ENCODE data around the gene CTBP1. TPM values are rescaled to one million over a fixed set of nuclear protein-coding genes. Genes with fewer than 3 reads are reported as not detected.

CTBP1 gene
- total RNA-seq, 1 experiment from 2014 or later = 187 TPM

DNA sequence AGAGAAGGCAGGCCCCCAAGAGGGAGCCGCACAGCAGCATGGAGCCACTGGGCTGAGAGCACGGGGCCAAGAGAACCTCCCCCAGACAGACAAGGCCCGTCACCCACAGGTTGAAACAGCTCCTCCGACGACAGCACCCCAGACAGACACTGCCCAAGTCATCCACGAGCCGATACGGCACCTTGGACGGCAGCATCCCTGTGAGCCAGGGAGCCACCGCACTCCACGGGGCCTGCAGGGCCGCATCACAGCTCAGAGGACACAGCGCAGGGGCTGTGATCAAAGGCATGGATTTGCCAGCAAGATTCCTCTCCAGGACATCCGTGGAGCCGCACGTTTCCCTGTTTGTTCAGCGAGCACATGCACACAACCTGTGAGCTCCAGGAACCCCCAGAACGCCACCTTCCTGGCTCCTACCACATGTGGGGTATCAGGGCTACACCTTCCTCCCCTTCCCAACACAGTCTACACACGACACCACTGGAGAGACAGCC is 3.9 kb downstream of the CTBP1 start:
- TF ChIP-seq EZH2 (IDR thresholded peaks at IDR 0.05; ENCODE audit: borderline replicate concordance, low read depth, low read length, poor library complexity, severe bottlenecking) = no peak
- TF ChIP-seq, protein P1, sequence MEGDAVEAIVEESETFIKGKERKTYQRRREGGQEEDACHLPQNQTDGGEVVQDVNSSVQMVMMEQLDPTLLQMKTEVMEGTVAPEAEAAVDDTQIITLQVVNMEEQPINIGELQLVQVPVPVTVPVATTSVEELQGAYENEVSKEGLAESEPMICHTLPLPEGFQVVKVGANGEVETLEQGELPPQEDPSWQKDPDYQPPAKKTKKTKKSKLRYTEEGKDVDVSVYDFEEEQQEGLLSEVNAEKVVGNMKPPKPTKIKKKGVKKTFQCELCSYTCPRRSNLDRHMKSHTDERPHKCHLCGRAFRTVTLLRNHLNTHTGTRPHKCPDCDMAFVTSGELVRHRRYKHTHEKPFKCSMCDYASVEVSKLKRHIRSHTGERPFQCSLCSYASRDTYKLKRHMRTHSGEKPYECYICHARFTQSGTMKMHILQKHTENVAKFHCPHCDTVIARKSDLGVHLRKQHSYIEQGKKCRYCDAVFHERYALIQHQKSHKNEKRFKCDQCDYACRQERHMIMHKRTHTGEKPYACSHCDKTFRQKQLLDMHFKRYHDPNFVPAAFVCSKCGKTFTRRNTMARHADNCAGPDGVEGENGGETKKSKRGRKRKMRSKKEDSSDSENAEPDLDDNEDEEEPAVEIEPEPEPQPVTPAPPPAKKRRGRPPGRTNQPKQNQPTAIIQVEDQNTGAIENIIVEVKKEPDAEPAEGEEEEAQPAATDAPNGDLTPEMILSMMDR (conservative IDR thresholded peaks at IDR 0.05; ENCODE audit: low read depth, low read length) = no peak
- BruUV-seq (replicated peaks) = no TSS peak
- peaks cover 7% of the 10 kb centered on the region for H3K36me3 ChIP-seq (ENCODE audit: insufficient read depth, low read length, poor library complexity, severe bottlenecking)
- DNase-seq (ENCODE audit: low spot score) = no peak
- ChIA-PET POLR2A (ENCODE audit: low non-redundant PET) (no interaction called here), CTCF (no interaction called here)
- peaks cover 8% of the 10 kb centered on the region for H3K4me1 ChIP-seq (ENCODE audit: insufficient read depth, low read length, poor library complexity, severe bottlenecking)
- H3K27ac ChIP-seq (ENCODE audit: low read depth, low read length, poor library complexity, severe bottlenecking) = peak overlapping the region; percentile 37
- H3K9me3 ChIP-seq (ENCODE audit: low read depth, low read length, poor library complexity, severe bottlenecking) = peaks cover 1% of the 10 kb centered on the region
- no peak overlapping the region for H3K4me3 ChIP-seq (ENCODE audit: low read depth, low read length, poor library complexity, severe bottlenecking)
- H3K27me3 ChIP-seq (replicated peaks; ENCODE audit: insufficient read depth, low read depth, low read length, poor library complexity) = no peaks in the 10 kb centered on the region
- intact Hi-C loops (cut with micrococcal nuclease; ENCODE audit: unreplicated experiment) = no loop called here

DNA sequence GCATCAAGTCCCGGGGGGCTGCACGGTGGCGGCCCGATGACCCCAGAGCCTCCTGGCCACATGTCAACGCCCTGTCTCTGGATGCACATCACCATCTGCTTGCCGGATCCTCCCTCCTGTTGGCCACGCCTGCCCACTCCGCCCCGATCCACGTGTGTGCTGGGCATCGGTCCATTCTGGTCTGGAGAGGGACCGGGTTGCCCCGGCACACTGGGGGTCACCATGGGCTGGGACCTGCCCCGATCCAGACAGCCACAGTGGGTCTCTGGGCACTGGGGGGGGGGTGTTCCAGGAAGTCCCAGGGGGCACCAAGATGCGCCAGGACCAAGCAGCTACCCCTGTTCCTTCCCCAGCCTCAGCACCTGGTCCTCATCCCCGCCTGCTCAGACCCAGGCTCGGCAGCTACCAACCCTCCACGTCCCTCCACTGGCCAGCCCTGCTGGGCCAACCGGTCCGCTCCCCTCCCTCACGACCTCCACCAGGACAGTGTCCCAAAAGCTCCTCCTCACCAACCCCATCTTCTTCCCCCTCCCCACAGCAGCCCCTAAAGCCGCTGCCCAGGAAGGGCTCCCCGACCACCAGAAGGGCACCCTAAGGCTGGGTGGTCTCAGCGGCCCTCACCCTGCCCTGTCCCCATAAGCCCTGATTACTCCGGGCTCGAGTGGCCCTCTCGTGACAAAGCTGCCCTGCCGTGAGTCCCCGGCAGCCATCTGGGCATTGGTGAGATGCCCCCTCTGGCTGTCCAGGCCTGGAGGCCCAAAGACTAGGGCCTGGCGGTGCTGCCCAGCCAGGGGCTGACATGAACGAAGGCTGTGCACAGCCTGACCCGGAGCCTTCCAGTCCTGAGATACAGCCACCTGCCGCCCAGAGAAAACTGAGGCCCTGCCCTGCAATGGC is 4.6 kb downstream of the CTBP1 start:
- Histone ChIP-seq H3K36me3 (ENCODE audit: insufficient read depth, low read length, poor library complexity, severe bottlenecking) (peaks cover 12% of the 10 kb centered on the region), H3K27ac (ENCODE audit: low read depth, low read length, poor library complexity, severe bottlenecking) (peak overlapping the region; percentile 37), H3K4me3 (ENCODE audit: low read depth, low read length, poor library complexity, severe bottlenecking) (no peak overlapping the region), H3K4me1 (ENCODE audit: insufficient read depth, low read length, poor library complexity, severe bottlenecking) (peaks cover 8% of the 10 kb centered on the region), H3K9me3 (ENCODE audit: low read depth, low read length, poor library complexity, severe bottlenecking) (no peaks in the 10 kb centered on the region), H3K27me3 (replicated peaks; ENCODE audit: insufficient read depth, low read depth, low read length, poor library complexity) (no peaks in the 10 kb centered on the region)
- ChIA-PET POLR2A (ENCODE audit: low non-redundant PET) (no interaction called here), CTCF (no interaction called here)
- intact Hi-C loops (cut with micrococcal nuclease; ENCODE audit: unreplicated experiment) = no loop called here
- no TSS peak for BruUV-seq (replicated peaks)
- TF ChIP-seq, protein P1 (conservative IDR thresholded peaks at IDR 0.05; ENCODE audit: low read depth, low read length) = no peak
- no peak for TF ChIP-seq EZH2 (IDR thresholded peaks at IDR 0.05; ENCODE audit: borderline replicate concordance, low read depth, low read length, poor library complexity, severe bottlenecking)
- DNase-seq (ENCODE audit: low spot score) = no peak

DNA sequence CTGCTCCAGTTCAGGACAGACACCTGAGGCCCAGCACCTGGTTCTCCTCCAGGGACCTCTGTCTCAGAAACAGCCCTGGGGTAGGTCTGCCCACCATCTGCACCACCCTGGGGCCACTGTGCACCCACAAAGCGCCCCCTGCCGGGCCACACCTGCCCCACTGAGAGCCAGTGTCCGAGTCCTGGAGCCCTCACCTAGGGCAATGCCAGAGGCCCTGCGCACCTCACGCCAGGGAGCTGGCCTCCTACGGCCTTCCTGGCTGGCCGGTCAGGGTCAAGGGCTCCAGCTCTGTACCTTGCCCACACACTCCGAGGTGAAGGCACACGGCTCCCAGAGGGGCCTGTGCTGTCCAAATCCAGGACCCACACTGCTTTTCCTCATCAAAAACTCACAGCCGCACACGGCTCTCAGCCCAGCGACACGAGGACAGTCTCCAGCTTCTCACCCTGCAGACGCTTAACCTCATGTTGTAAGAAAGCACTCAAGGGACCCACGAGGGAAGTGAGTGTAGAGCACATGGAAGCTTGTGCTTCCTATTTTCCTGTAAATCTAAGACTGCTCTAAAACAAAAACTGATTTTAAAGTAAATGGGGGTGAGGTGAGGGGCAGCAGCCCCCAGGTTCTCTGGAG is 5.4 kb downstream of the CTBP1 start:
- TF ChIP-seq, protein P1 (conservative IDR thresholded peaks at IDR 0.05; ENCODE audit: low read depth, low read length) = peak; percentile 34
- no peak for TF ChIP-seq EZH2 (IDR thresholded peaks at IDR 0.05; ENCODE audit: borderline replicate concordance, low read depth, low read length, poor library complexity, severe bottlenecking)
- H3K4me3 ChIP-seq (ENCODE audit: low read depth, low read length, poor library complexity, severe bottlenecking) = no peak overlapping the region
- DNase-seq (ENCODE audit: low spot score) = no peak
- H3K9me3 ChIP-seq (ENCODE audit: low read depth, low read length, poor library complexity, severe bottlenecking) = no peaks in the 10 kb centered on the region
- CTCF ChIA-PET = no interaction called here
- H3K27ac ChIP-seq (ENCODE audit: low read depth, low read length, poor library complexity, severe bottlenecking) = no peak overlapping the region
- POLR2A ChIA-PET (ENCODE audit: low non-redundant PET) = no interaction called here
- intact Hi-C loops (cut with micrococcal nuclease; ENCODE audit: unreplicated experiment) = no loop called here
- no peaks in the 10 kb centered on the region for H3K27me3 ChIP-seq (replicated peaks; ENCODE audit: insufficient read depth, low read depth, low read length, poor library complexity)
- H3K36me3 ChIP-seq (ENCODE audit: insufficient read depth, low read length, poor library complexity, severe bottlenecking) = peaks cover 18% of the 10 kb centered on the region
- peaks cover 8% of the 10 kb centered on the region for H3K4me1 ChIP-seq (ENCODE audit: insufficient read depth, low read length, poor library complexity, severe bottlenecking)
- BruUV-seq (replicated peaks) = no TSS peak

Measured in A673 (cell line).